NCI-H1694 (cell line): ENCODE results near the gene SYPL1.
A peak's percentile ranks its signal among the peaks of the same experiment; 100 is the strongest.

Experiments
- DNase-seq: peaks from one replicate; lab custom pipeline; 2025; lab: John Stamatoyannopoulos, UW

SYPL1 gene

DNA sequence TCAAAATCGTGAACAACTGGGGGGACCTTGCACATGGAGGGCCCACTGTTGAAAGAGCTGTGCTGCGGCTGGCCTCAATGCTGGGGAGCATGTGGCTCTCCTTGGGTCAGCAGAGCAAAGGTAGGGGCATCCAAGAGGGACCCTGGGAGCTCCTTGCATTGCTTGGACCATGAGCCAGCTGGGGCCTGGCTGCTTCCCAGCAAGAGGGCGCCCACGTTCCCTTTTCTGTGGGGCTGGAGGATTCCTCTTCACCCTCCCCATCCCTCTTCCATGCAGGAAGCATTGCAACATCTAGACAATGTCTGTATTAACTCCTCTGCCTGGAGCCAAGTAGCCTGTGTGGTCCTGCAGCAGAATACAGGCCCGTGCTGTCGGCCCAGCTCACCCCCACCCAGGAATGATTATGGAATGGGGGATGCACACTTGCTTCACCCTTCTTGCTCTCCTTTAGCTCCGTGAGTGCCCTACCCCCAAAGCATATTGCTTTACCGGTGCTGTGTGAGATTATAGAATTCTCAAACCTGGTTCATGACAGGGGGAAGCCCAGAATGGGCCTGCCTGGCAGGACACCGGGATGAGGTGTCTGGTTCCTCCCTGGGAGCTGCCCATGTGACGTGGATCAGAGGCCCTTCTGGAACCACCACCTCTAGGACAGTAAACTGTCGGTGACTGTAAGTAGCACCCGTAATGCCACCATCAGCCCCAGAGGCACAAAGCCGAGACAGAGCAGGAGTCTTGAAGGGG, 61.9 kb downstream of the SYPL1 start:
- no peak for DNase-seq

DNA sequence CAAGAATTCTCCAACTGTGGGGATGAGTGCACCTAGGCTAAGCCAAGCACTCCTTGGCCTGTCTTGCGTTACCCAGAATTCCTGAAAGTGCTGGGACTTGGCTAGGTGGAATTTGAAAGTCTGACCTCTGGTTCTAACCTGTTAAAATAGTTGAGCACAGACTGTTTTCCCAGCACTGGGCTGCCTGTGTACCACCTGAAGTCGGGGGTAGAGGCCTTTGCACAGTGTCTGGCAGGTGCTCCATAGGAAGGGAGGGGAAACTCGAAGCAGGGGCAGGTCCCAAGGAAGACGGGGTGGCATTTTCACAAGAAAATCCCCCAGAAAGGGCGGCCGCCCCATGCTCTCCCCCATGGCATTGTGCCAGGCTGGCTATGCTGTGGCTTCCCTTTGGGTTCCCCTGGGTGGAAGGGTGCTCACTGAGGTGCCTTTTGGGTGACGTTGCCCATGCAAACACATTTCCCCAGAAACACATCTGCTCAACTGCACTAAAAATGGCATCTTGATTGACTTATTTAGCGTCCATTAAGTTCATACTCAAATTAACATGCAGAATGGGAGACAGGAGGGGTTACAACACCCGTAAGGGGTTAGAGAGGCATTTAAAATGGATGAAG, 62.9 kb downstream of the SYPL1 start:
- DNase-seq, result no peak

DNA sequence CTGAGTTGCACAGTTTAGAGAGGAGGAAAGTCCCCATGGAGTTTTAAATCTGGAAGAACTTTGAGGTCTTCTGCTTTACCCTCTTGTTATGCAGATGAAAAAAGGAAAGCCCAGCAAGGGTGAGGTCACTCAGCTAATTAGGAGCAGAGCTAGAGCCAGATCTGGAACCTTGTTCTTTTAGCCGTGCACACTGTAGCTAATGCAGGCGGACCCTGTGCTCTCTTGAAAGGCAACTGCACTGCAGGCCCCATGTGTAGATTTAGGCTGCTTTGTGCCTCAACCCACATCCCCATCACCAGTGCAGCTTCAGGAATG, 63.4 kb downstream of the SYPL1 start:
- DNase-seq, result no peak

DNA sequence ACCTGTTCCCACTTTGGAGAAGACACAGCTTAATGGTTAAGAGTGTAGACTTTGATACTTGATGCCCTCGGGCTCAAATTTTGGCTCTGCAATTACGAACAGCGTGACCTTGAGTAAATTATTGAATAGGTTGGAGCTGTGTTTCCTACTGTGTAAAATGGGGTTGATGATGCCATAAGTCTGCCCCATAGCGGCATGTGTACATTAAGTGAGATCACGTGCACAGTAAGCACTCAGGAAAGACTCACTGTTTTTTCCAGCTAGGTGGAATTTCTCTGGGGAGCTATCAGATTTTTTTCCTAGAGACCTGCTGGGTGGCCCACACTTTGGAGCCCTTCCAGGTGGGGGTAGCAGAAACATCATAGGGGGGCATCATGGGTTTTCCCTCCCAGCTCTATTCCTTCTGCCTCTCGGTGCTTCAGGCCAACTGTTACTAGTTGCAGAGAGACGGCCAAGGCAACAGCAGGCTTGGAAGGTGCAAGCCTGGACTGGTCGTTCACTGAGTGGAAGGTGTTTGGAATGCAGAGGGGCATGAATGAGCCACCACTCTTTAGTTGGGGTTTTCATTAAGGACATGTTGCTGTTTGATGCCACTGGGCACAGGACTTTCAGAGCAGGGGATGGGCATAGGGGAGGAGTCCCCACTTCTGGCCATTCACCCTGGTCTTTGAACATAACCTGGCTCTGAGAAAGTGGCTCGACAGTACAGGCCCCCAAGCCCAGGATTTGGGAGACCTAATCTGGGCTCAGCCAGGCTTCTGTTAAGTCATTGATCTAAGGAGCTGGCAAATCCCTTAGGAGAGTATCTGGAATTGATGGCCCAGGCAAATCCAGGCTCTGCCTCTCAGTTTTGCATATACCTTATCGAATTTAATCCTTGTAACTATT, 64.0 kb downstream of the SYPL1 start:
- DNase-seq, result peak; percentile 97

DNA sequence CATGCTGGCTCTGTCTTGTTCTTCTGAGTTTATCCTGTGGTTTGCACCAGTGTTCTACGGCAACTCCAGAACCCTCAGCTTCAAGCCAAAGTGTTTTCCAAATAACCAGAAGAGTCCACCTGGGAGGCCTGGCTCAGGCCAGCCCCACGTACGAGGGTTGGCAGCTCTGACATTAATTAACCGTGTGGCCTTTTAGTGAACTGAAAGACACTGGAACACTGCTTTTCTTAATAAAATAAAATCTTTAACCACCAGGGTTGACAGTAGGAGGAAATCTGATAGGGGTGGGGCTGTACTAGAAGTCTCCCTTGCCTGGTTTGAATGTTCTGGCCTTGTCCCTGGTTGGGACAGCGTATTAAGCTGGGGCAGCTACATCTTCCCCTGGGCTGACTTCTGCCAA, 64.9 kb downstream of the SYPL1 start:
- no peak for DNase-seq

DNA sequence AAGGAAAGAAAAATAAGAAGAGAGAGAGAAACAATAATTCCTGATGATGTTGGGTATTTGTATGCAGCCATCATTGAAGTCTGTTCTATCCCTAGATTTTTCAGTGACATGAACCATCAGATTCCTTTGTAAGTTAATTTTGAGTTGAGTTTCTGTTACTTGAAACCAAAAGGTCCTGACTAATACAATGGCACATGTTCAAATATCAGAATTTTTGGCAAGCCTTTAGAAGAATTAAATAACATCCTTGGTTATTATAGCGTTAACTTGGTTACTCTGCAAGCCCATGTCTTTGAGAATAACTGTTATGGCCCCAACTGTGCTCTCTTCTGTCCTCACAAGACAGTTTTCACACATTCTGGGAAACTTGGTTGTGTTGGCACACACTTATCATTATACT, 66.5 kb downstream of the SYPL1 start:
- no peak for DNase-seq

DNA sequence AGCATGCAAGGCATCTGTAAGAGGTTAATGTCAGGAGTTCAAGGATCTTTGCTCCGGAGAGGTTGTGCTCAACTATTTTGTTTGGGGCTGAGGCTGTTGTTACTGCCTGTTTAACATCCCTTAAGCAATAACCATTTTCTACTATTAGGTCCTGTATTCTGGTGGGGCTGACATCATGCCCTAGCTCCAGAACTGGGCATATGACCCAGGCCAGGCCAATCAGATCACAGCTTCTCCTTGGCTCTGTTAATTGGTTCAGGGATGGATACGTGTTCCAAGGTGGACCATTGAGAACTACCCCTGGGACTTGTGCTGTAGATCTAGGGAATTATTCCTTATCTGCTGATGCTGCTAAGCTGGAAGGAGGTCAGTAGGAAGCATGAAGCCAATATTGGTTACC, 67.0 kb downstream of the SYPL1 start:
- no peak for DNase-seq

DNA sequence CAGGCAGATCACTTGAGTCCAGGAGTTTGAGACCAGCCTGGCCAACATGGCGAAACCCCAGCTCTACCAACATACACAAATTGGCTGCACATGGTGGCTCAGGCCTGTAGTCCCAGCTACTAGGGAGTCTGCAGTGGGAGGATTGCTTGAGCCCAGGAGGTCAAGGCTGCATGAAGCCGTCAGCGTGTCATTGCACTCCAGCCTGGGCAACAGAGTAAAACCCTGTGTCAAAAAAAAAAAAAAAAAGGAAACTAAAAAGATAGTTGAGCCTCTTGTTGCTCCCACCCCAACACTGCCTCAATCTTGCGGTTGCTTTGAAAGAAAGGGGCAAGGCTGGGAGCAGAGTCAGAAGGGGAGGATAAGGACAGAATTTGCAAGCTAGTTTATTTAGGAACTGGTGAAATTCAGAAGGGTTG, 69.9 kb downstream of the SYPL1 start:
- no peak for DNase-seq

DNA sequence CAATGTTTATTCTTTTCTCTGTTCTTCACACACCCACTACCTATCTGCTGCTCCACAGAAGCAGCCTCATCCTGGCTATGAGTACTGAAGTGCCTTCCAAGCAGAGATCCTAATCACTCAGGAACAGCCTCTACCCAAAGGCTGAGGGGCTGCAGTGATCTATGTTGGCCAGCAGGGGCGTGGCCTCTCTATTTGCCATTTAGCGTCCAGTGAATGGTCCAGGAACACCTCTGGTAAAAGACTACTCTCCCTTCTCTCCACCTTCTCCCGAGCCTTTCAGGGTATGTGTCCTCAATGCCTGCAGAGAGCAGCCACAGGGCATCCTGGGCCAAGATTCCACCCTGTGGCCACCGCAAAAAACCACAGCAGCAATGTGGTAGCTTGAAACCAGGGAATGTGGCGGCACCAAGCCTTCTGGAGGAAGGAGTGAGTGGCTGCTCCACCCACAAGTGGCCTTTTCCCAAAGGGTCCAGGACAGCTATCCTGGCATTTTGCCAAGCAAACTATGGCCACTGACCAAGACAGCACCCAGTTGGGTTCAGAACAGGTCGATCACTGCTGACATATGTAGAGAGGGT, 70.9 kb downstream of the SYPL1 start:
- DNase-seq, result no peak
